ENCODE measurements around the gene ADAM8.

- TF ChIP-seq ZBTB33 (IDR thresholded peaks at IDR 0.05; ENCODE audit: borderline replicate concordance, low read depth) = no peak
- no peak for TF ChIP-seq CTCF (IDR thresholded peaks at IDR 0.05)
- TF ChIP-seq RCOR1 (IDR thresholded peaks at IDR 0.05; ENCODE audit: low read length) = no peak
- TF ChIP-seq ELF1 (IDR thresholded peaks at IDR 0.05) = no peak
- no peak for TF ChIP-seq POLR2AphosphoS5 (IDR thresholded peaks at IDR 0.05; ENCODE audit: low read depth, low read length)
- no peak for TF ChIP-seq MAX (IDR thresholded peaks at IDR 0.05; ENCODE audit: low read depth)
- TF ChIP-seq RFX5 (IDR thresholded peaks at IDR 0.05; ENCODE audit: low read length) = no peak
- TF ChIP-seq USF2 (IDR thresholded peaks at IDR 0.05; ENCODE audit: borderline replicate concordance, low read depth, low read length) = no peak
- no peak for TF ChIP-seq GABPA (IDR thresholded peaks at IDR 0.05; ENCODE audit: low read depth)
Observed at GRCh38 chr10:133255323-133255722, 21.3 kb downstream of the ADAM8 start.
